HG02642 (cell line): Measurements from ENCODE around the gene COL4A1.

Source experiments
- ATAC-seq: cut with Tn5 transposase; IDR thresholded peaks from one replicate; pipeline ENCODE4 v1.9.1; 2021; ENCODE audit warnings: mild to moderate bottlenecking; ENCODE audit not compliant: unreplicated experiment, poor library complexity

Gene COL4A1

GRCh38 chr13:110182461-110182860 is 124.5 kb downstream of the COL4A1 start:
- no peak for ATAC-seq

- ATAC-seq = no peak
These were observed 125.0 kb downstream of the COL4A1 start for GRCh38 chr13:110182003-110182402.

GRCh38 chr13:110179857-110180147 is 127.2 kb downstream of the COL4A1 start:
- ATAC-seq = no peak

- ATAC-seq = no peak
These were observed 127.7 kb downstream of the COL4A1 start for GRCh38 chr13:110179116-110179856.

- no peak for ATAC-seq
These were observed 129.2 kb downstream of the COL4A1 start for GRCh38 chr13:110177790-110178189.

GRCh38 chr13:110176431-110176830 is 130.5 kb downstream of the COL4A1 start:
- ATAC-seq = no peak

- ATAC-seq = no peak
These were observed 133.6 kb downstream of the COL4A1 start for GRCh38 chr13:110173247-110173818.

GRCh38 chr13:110170882-110171281 is 136.1 kb downstream of the COL4A1 start:
- ATAC-seq = no peak

- ATAC-seq = no peak
These were observed 136.8 kb downstream of the COL4A1 start for GRCh38 chr13:110170020-110170790.

- no peak for ATAC-seq
These were observed 137.7 kb downstream of the COL4A1 start for GRCh38 chr13:110168999-110169933.

- ATAC-seq = no peak
These were observed 140.4 kb downstream of the COL4A1 start for GRCh38 chr13:110166598-110166997.

GRCh38 chr13:110164706-110165105 is 142.3 kb downstream of the COL4A1 start:
- ATAC-seq = no peak

GRCh38 chr13:110162866-110163658 is 143.9 kb downstream of the COL4A1 start:
- ATAC-seq = no peak

- no peak for ATAC-seq
These were observed 144.9 kb downstream of the COL4A1 start for GRCh38 chr13:110162053-110162452.

GRCh38 chr13:110161112-110161882 is 145.7 kb downstream of the COL4A1 start:
- no peak for ATAC-seq

- ATAC-seq = no peak
These were observed 148.7 kb downstream of the COL4A1 start for GRCh38 chr13:110158226-110158625.

GRCh38 chr13:110157718-110158117 is 149.2 kb downstream of the COL4A1 start:
- no peak for ATAC-seq

GRCh38 chr13:110156301-110157049 is 150.5 kb downstream of the COL4A1 start:
- ATAC-seq = no peak
